Measurements from ENCODE around the gene ADARB2.

DNA sequence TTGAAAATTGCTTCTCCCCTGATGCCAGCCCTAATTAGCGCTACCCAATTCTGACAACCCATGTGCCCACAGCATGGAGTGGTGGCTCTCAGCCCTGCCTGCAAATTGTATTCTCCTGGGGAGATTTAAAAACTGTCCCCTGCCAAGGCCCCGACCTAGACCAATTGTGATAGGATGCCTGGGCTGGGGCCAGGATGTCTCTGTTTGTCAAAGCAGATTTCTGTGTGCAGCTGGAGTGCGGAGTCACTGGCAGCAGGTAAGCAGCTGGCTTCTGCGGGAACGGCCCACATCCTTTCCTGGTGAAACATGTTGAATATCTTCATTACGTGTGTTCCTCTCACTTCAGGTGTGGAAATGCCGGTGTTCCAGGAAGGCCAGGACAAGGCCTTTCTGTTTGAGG lies 442.6 kb downstream of the ADARB2 start:
- TF ChIP-seq, protein P1, sequence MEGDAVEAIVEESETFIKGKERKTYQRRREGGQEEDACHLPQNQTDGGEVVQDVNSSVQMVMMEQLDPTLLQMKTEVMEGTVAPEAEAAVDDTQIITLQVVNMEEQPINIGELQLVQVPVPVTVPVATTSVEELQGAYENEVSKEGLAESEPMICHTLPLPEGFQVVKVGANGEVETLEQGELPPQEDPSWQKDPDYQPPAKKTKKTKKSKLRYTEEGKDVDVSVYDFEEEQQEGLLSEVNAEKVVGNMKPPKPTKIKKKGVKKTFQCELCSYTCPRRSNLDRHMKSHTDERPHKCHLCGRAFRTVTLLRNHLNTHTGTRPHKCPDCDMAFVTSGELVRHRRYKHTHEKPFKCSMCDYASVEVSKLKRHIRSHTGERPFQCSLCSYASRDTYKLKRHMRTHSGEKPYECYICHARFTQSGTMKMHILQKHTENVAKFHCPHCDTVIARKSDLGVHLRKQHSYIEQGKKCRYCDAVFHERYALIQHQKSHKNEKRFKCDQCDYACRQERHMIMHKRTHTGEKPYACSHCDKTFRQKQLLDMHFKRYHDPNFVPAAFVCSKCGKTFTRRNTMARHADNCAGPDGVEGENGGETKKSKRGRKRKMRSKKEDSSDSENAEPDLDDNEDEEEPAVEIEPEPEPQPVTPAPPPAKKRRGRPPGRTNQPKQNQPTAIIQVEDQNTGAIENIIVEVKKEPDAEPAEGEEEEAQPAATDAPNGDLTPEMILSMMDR (IDR thresholded peaks at IDR 0.05): no peak
- no peak for TF ChIP-seq POLR2A (IDR thresholded peaks at IDR 0.05)
- TF ChIP-seq EP300 (IDR thresholded peaks at IDR 0.05): no peak

Measured in suprapubic skin (tissue), 3 donors.